ENCODE results near the gene ALS2CL.

DNA sequence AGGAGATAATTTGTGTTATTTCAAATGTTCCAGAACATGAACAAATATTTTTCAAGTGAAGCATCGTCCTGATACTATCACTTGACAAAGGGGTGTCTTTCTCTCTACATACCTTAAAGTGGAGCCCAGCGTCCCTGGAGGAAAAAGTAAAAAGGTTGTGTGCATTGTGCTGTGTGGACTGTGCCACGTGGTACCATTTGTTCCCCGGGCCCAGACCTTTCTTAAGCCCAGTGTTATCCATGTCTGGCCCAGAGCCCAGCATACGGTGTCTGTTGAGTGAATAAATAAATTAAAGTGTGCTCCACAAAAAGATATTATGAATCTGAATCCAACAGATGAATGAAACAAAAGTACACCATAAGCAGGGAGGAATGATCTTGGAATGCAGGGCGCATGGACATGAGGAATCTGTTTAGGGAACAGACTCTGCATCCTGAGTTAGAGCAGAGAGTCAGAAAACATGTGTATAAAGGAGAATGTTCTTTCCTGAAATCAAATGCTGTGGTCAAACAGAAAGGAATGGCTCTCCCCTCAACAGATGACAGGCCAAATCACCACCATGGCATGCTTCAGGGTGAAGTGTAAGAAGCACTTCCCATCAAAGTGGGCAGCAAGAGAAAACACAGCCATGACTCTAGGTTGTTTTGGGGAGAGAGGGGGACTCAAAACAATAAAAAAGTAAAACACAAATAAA is 32.3 kb upstream of the ALS2CL start:
- TF ChIP-seq, protein P1, sequence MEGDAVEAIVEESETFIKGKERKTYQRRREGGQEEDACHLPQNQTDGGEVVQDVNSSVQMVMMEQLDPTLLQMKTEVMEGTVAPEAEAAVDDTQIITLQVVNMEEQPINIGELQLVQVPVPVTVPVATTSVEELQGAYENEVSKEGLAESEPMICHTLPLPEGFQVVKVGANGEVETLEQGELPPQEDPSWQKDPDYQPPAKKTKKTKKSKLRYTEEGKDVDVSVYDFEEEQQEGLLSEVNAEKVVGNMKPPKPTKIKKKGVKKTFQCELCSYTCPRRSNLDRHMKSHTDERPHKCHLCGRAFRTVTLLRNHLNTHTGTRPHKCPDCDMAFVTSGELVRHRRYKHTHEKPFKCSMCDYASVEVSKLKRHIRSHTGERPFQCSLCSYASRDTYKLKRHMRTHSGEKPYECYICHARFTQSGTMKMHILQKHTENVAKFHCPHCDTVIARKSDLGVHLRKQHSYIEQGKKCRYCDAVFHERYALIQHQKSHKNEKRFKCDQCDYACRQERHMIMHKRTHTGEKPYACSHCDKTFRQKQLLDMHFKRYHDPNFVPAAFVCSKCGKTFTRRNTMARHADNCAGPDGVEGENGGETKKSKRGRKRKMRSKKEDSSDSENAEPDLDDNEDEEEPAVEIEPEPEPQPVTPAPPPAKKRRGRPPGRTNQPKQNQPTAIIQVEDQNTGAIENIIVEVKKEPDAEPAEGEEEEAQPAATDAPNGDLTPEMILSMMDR (IDR thresholded peaks at IDR 0.05; ENCODE audit: borderline replicate concordance, extremely low read depth, low read length, poor library complexity, severe bottlenecking) = no peak
- TF ChIP-seq EZH2 (IDR thresholded peaks at IDR 0.05; ENCODE audit: borderline replicate concordance, low read depth, low read length, severe bottlenecking) = no peak
